CD4-positive, alpha-beta T cell (primary cell): Measurements from ENCODE around the gene ABHD5. TPM values are rescaled to one million over a fixed set of nuclear protein-coding genes. Genes with fewer than 3 reads are reported as not detected.

Source experiments
- ATAC-seq: fragments of 200-7000 bp; cut with Tn5 transposase; one replicate; pipeline ENCODE4 v1.10.0; 2022; ENCODE audit warnings: mild to moderate bottlenecking; ENCODE audit not compliant: poor library complexity
- CTCF ChIA-PET: fragments of 350-600 bp; sonication (Branson Sonifier 250); formaldehyde crosslinking; loops from one replicate; lab custom pipeline; 2021; ENCODE audit warnings: antibody characterized with exemption, inconsistent platforms; lab: Charles Lee
- POLR2A ChIA-PET: fragments of 350-600 bp; sonication (Branson Sonifier 250); formaldehyde crosslinking; loops from one replicate; lab custom pipeline; 2021; ENCODE audit warnings: antibody characterized with exemption, inconsistent platforms; lab: Charles Lee
- DNase-seq, 14 experiments: peaks; one replicate each; pipeline ENCODE4 v3.0.0-alpha.2; 2013 to 2020; ENCODE audit warnings: mixed read lengths in 2 of 14
- H3K27ac ChIP-seq, 2 donors: one replicate each; pipeline versions ENCODE4 v1.5.1 to v1.7.0; 2013; ENCODE audit warnings: low read length in 2 of 2, low read depth in 1 of 2, mild to moderate bottlenecking in 1 of 2
- H3K27me3 ChIP-seq, 2 experiments: 1 replicate in 1 of 2; 2 replicates in 1 of 2; pipeline versions ENCODE4 v1.6.1 to v1.7.0; 2013; ENCODE audit warnings: low read length in 2 of 2, control low read depth in 1 of 2, mild to moderate bottlenecking in 1 of 2, moderate library complexity in 1 of 2; ENCODE audit not compliant: insufficient read depth in 2 of 2, control insufficient read depth in 1 of 2
- H3K36me3 ChIP-seq: one replicate; pipeline ENCODE4 v1.6.1; 2013; ENCODE audit warnings: low read length, control low read depth; ENCODE audit not compliant: insufficient read depth
- H3K4me1 ChIP-seq: one replicate; pipeline ENCODE4 v1.6.1; 2013; ENCODE audit warnings: low read length, control low read depth; ENCODE audit not compliant: insufficient read depth
- H3K4me3 ChIP-seq: one replicate; pipeline ENCODE4 v1.5.1; 2013; ENCODE audit warnings: mild to moderate bottlenecking, low read length, moderate library complexity
- H3K9me3 ChIP-seq, 2 experiments: 1 replicate in 1 of 2; 2 replicates in 1 of 2; pipeline versions ENCODE4 v1.6.1 to v1.7.0; 2013; ENCODE audit warnings: low read length in 2 of 2, mild to moderate bottlenecking in 2 of 2, control low read depth in 1 of 2, moderate library complexity in 1 of 2; ENCODE audit not compliant: control insufficient read depth in 1 of 2, insufficient read depth in 1 of 2
- H3K27ac Mint-ChIP-seq: one replicate; pipeline ENCODE4 v1.8.0; 2020; ENCODE audit warnings: mixed read lengths
- H3K27me3 Mint-ChIP-seq: one replicate; pipeline ENCODE4 v1.8.0; 2021; ENCODE audit warnings: mixed read lengths
- H3K36me3 Mint-ChIP-seq: one replicate; pipeline ENCODE4 v1.8.0; 2021; ENCODE audit warnings: low read depth, mixed read lengths
- H3K4me1 Mint-ChIP-seq: one replicate; pipeline ENCODE4 v1.8.0; 2021; ENCODE audit warnings: low read depth, mixed read lengths
- H3K4me3 Mint-ChIP-seq: one replicate; pipeline ENCODE4 v1.8.0; 2020; ENCODE audit warnings: mild to moderate bottlenecking, mixed read lengths
- H3K9me3 Mint-ChIP-seq: one replicate; pipeline ENCODE4 v1.8.0; 2020; ENCODE audit warnings: mixed read lengths
- CTCF ChIP-seq: fragments of 200-600 bp; IDR thresholded peaks from one replicate; pipeline ENCODE4 v1.8.0; 2022; ENCODE audit warnings: antibody characterized with exemption, mild to moderate bottlenecking
- intact Hi-C, 2 experiments: fragments of 100-400 bp; cut with DNase I in 1 of 2; cut with micrococcal nuclease in 1 of 2; formaldehyde crosslinking; loops; one replicate each; pipeline versions ENCODE4 v1.15.1 to v1.9.0; 2023 to 2025; cut with DNase I, micrococcal nuclease
- total RNA-seq, 174 experiments: library from RNA in 2 of 174; stranded (reverse) in 2 of 174; gene quantifications; one replicate each; pipeline ENCODE4 v1.2.3 and lab custom pipeline; 2021 to 2026

ABHD5 gene
- total RNA-seq, 2 experiments from 2014 or later = 6.4 to 9.3 TPM

GRCh38 chr3:43706342-43706741 lies 15.6 kb downstream of the ABHD5 start:
- ChIA-PET POLR2A (interaction anchor here (0.9 kb wide), 1 partner anchor 16 kb away, joined by 5 read pairs; no protein-coding TSS in a partner anchor), CTCF (no interaction called here)
- ATAC-seq = no peak
- Mint-ChIP-seq H3K9me3 (no peaks in the 10 kb centered on the region), H3K27me3 (no peaks in the 10 kb centered on the region), H3K4me3 (no peak overlapping the region), H3K4me1 (no peaks in the 10 kb centered on the region), H3K27ac (no peak overlapping the region), H3K36me3 (peaks cover 10% of the 10 kb centered on the region)
- peaks cover 7% of the 10 kb centered on the region for H3K36me3 ChIP-seq
- no peak overlapping the region for H3K27ac ChIP-seq
- H3K27me3 ChIP-seq = no peaks in the 10 kb centered on the region
- DNase-seq = no peak
- no peak for TF ChIP-seq CTCF
- H3K4me1 ChIP-seq = no peaks in the 10 kb centered on the region
- H3K4me3 ChIP-seq = no peak overlapping the region
- H3K9me3 ChIP-seq = no peaks in the 10 kb centered on the region
- intact Hi-C loops = no loop called here

GRCh38 chr3:43707266-43707665 lies 16.5 kb downstream of the ABHD5 start:
- no peak overlapping the region for H3K4me3 Mint-ChIP-seq
- Histone ChIP-seq H3K27me3 (no peaks in the 10 kb centered on the region), H3K36me3 (peaks cover 13% of the 10 kb centered on the region), H3K4me3 (no peak overlapping the region), H3K9me3 (no peaks in the 10 kb centered on the region), H3K4me1 (no peaks in the 10 kb centered on the region), H3K27ac (no peak overlapping the region)
- no peaks in the 10 kb centered on the region for H3K27me3 Mint-ChIP-seq
- intact Hi-C loops = no loop called here
- H3K4me1 Mint-ChIP-seq = no peaks in the 10 kb centered on the region
- no peak for DNase-seq
- TF ChIP-seq CTCF = no peak
- H3K36me3 Mint-ChIP-seq = peaks cover 18% of the 10 kb centered on the region
- ChIA-PET CTCF (no interaction called here), POLR2A (interaction anchor here (0.9 kb wide), 1 partner anchor 17 kb away, joined by 5 read pairs; no protein-coding TSS in a partner anchor)
- ATAC-seq = no peak
- H3K9me3 Mint-ChIP-seq = no peaks in the 10 kb centered on the region
- no peak overlapping the region for H3K27ac Mint-ChIP-seq

- H3K36me3 Mint-ChIP-seq = peaks cover 25% of the 10 kb centered on the region
- no peaks in the 10 kb centered on the region for H3K4me1 ChIP-seq
- no peaks in the 10 kb centered on the region for H3K4me1 Mint-ChIP-seq
- DNase-seq = no peak
- H3K27ac ChIP-seq = no peak overlapping the region
- TF ChIP-seq CTCF = no peak
- POLR2A ChIA-PET = no interaction called here
- no peak overlapping the region for H3K4me3 ChIP-seq
- CTCF ChIA-PET = no interaction called here
- no peak overlapping the region for H3K4me3 Mint-ChIP-seq
- H3K27me3 ChIP-seq = no peaks in the 10 kb centered on the region
- no peak for ATAC-seq
- no peak overlapping the region for H3K27ac Mint-ChIP-seq
- peaks cover 15% of the 10 kb centered on the region for H3K36me3 ChIP-seq
- intact Hi-C loops = no loop called here
- no peaks in the 10 kb centered on the region for H3K9me3 ChIP-seq
- H3K9me3 Mint-ChIP-seq = no peaks in the 10 kb centered on the region
- no peaks in the 10 kb centered on the region for H3K27me3 Mint-ChIP-seq
Observed at GRCh38 chr3:43707998-43708397, 17.3 kb downstream of the ABHD5 start.
